ENCODE data around the gene BCO1.

BCO1 gene

DNA sequence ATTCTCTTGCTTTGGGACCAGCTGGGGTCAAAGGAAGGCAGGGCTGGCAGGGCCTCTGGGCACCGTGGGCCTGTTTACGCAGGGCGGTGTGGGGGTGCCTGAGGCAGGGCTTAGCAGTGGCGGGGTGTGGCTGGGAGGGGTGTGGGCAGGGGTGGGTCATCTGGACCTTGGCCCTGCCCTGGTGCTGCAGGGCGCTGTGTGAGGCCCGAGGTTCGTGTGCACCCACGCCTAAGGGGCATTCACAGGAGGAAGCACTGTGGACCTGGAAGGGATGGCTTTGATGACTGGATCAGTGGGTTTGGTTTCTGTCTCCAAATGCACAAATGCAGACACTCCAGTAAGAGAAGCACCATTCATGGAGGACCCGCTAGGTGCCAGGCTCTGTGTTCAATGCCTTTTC, 37.3 kb downstream of the BCO1 start:
- no peak for DNase-seq (ENCODE audit: low read depth, low spot score)

DNA sequence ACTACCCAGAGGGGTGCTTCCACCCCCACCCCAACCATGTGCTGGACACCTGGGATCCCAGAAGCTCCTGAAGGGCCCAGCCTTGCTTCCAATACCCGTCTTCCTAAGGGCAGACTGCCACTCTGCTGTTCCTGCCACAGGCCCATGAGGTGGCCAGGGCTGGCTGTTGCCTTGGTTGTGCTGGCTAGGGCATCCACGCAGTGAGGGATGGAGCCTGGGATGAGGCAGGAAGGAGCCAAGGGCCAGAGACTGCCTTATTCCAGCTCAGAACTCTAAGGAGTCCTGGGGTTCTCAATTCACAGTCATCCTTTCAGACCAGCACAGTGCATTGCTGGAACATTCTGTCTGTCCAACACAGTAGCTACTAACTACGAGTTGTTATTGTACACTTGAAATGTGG, 37.8 kb downstream of the BCO1 start:
- no peak for DNase-seq (ENCODE audit: low read depth, low spot score)

GRCh38 chr16:81277541-81278080, 39.1 kb downstream of the BCO1 start:
- DNase-seq (ENCODE audit: low read depth, low spot score): no peak

DNA sequence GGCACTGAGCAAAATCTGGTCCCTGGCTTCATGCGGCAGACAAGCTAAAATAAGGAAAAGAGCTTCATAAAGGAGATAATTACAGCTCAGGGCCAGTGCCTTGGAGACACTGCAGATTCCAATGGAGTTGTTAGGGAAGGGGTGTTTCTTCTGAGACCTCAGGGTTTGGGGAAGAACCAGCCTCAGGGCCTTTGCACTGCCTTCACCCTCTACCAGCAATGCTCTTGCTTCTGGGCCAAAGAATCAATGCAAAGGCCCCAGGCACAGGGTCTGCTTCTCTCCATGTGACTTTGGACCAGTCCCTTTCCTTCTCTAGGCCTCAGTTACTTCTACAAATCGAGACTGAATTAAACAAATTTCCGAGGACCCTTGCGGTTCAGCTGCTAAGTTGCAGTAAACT, 40.0 kb downstream of the BCO1 start:
- DNase-seq (ENCODE audit: low read depth, low spot score): no peak

- no peak for DNase-seq (ENCODE audit: low read depth, low spot score)
These were observed 40.9 kb downstream of the BCO1 start for GRCh38 chr16:81279392-81279791.

GRCh38 chr16:81280393-81280792, 41.9 kb downstream of the BCO1 start:
- no peak for DNase-seq (ENCODE audit: low read depth, low spot score)

- no peak for DNase-seq (ENCODE audit: low read depth, low spot score)
These were observed 44.6 kb downstream of the BCO1 start for GRCh38 chr16:81283044-81283443.

DNA sequence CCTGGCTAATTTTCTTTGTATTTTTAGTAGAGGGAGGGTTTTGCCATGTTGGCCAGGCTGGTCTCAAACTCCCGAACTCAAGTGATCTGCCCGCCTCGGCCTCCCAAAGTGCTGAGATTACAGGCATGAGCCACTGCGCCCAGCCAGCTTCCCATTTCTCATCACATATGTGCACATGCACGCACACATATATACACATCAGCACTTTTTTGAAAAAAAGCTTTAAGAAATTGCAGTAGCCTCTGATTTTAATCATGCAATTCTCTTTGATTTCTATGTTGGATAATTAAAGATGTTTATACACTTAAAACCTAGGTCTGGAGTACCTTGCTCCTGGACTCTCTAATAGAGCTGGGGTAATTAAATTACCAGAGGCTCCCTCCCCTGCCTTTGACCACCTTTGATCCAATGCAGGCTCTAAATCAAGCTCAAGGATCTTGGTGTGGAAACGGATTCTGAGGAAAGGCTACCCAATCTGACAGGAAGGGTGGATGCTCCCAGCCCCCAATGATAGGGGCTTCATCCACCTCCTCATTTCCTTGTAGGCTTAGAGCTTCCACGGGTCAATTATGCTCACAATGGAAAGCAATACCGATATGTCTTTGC, 46.6 kb downstream of the BCO1 start:
- DNase-seq (ENCODE audit: low read depth, low spot score): no peak

DNA sequence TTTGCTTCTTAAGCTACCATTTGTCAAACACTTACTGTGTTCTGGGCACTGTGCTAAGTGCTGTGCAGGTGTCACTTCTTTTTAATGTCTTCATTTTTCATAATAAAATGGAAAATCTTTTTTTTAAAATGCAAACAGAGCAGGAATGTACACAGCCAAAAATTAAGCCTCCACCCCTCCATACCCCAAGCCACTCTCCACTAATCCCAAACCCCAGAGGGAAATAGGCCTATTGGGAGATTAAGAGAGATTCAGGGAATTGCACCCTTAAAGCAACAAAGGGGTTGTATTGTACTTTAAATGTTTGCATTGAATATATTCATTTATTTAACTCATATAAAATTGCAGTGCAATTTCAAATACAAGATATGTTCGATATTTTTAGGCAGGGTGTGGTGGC, 47.7 kb downstream of the BCO1 start:
- DNase-seq (ENCODE audit: low read depth, low spot score): no peak

- no peak for DNase-seq (ENCODE audit: low read depth, low spot score)
These were observed 52.6 kb downstream of the BCO1 start for GRCh38 chr16:81291117-81291516.

DNA sequence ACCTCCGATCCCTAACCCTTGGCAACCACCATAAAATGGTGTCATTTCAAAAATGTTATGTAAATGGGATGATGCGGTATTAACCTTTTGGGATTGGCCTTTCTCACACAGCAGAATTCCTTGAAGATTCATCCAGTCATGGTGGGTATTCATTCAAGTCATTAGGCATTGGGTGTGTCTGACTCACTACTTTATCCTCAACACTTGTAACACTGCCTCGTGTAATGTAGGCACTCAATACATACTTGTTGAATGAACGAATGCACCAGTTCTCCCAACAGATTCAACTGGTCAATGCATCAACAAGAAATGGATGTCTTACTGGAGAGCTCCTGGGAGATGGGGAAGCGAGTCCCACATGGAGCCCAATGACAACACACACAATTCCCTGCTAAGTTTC, 54.4 kb downstream of the BCO1 start:
- no peak for DNase-seq (ENCODE audit: low read depth, low spot score)

- DNase-seq (ENCODE audit: low read depth, low spot score): no peak
These were observed 55.7 kb downstream of the BCO1 start for GRCh38 chr16:81293909-81294802.

- no peak for DNase-seq (ENCODE audit: low read depth, low spot score)
These were observed 58.1 kb downstream of the BCO1 start for GRCh38 chr16:81296631-81297030.

- DNase-seq (ENCODE audit: low read depth, low spot score): no peak
These were observed 69.3 kb downstream of the BCO1 start for GRCh38 chr16:81307770-81308169.

- no peak for DNase-seq (ENCODE audit: low read depth, low spot score)
These were observed 71.7 kb downstream of the BCO1 start for GRCh38 chr16:81310045-81310644.

- no peak for DNase-seq (ENCODE audit: low read depth, low spot score)
These were observed 73.3 kb downstream of the BCO1 start for GRCh38 chr16:81311762-81312161.

- DNase-seq (ENCODE audit: low read depth, low spot score): no peak
These were observed 75.5 kb downstream of the BCO1 start for GRCh38 chr16:81313701-81314602.

DNA sequence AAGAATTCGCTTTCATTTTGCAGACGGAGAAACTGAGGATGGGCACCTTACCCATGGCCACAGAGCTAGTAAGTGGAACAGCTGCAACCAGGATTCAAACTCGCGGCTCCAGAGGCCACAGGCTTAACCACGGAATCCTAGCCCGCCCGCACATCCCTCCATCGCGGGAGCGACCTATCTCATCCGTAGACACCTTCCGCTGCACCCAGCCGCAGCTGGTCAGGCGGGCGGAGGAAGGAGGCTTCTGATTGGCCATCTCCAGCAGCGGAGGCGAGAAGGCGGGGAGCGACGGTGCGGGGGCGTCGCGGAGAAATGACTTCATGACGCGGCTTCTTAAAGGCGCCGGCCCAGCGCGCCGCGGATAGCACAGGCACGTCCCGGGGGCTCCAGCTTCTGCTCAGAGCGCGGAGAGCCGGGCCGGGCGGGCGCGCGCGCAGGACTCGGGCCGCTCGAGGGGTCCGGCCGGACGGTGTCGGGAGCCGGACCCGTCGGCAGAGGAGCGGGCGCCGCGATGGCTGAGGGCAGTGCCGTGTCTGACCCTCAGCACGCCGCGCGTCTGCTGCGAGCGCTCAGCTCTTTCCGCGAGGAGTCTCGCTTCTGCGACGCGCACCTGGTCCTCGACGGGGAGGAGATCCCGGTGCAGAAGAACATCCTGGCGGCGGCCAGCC, 76.2 kb downstream of the BCO1 start, which contains the start of gene GAN:
Gene GAN, plus strand, starts transcription at position 360 of the 668 bp plus-strand sequence. Its CDS starts 152 bp downstream, at position 512.
- DNase-seq (ENCODE audit: low read depth, low spot score): peak; percentile 88

GRCh38 chr16:81315271-81316175, 77.0 kb downstream of the BCO1 start:
- peak; percentile 19 for DNase-seq (ENCODE audit: low read depth, low spot score)

DNA sequence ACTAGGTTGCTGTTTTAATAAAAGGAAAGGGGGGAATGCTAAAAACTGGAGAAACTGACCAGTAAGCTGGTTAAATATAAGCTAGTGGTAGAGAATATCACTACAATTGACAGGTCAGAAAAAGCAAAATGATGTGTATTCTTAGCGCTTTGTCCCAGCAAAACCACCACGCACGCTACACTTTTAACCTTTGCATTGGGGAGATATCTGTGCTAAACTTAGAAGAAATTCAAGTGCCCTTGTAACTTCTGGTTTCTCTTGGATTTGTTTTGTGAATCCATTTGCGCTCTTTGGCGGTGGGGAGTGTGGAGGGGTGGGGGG, 77.6 kb downstream of the BCO1 start:
- DNase-seq (ENCODE audit: low read depth, low spot score): no peak

Measured in activated CD4-positive, CD25-positive, alpha-beta regulatory T cell treated with anti-CD3 and anti-CD28 coated beads, Interleukin-2, amount 50 U/mL, for 16 hours (primary cell).